GM10266 (cell line): Measurements from ENCODE around the gene BOD1.

Source experiments
- DNase-seq: peaks from one replicate; pipeline ENCODE4 v3.0.0; 2012; ENCODE audit errors: extremely low spot score
- CTCF ChIP-seq: IDR thresholded peaks from 2 replicates; pipeline ENCODE4 v1.5.1; 2012; ENCODE audit warnings: mild to moderate bottlenecking, low read depth; ENCODE audit not compliant: control insufficient read depth, insufficient read depth; ENCODE audit errors: missing control alignments

Gene BOD1

GRCh38 chr5:173615884-173616576 lies 420 bp downstream of the BOD1 start:
- TF ChIP-seq CTCF, result peak; percentile 42

GRCh38 chr5:173614591-173614990 lies 1.9 kb downstream of the BOD1 start:
- DNase-seq, result no peak
- no peak for TF ChIP-seq CTCF

More at GRCh38 chr5:173615884-173616576, 420 bp downstream of the BOD1 start:
- peak; percentile 76 for DNase-seq

- no peak for DNase-seq
- no peak for TF ChIP-seq CTCF
Measured at GRCh38 chr5:173613433-173614159, 2.9 kb downstream of the BOD1 start.

- no peak for DNase-seq
- TF ChIP-seq CTCF, result no peak
Measured at GRCh38 chr5:173612948-173613347, 3.5 kb downstream of the BOD1 start.

- no peak for TF ChIP-seq CTCF
- no peak for DNase-seq
Measured at GRCh38 chr5:173611706-173612105, 4.7 kb downstream of the BOD1 start.

- DNase-seq, result no peak
- no peak for TF ChIP-seq CTCF
Measured at GRCh38 chr5:173604141-173604540, 12.3 kb downstream of the BOD1 start.

- TF ChIP-seq CTCF, result no peak
- no peak for DNase-seq
Measured at GRCh38 chr5:173602423-173602822, 14.0 kb downstream of the BOD1 start.
